GM21723 (cell line): ENCODE measurements around the gene SLC12A7.
"Not testable (repeated sequence)": the region's sequence is repeated elsewhere in the genome, so short reads cannot be mapped to it uniquely, and the experiment has no call there.

Experiments used
- ATAC-seq: cut with Tn5 transposase; IDR thresholded peaks from one replicate; pipeline ENCODE4 v1.9.1; 2021; ENCODE audit warnings: mild to moderate bottlenecking, moderate library complexity; ENCODE audit not compliant: unreplicated experiment

SLC12A7 gene

GRCh38 chr5:1083026-1083425 is 28.8 kb downstream of the SLC12A7 start:
- not testable (repeated sequence) for ATAC-seq

- ATAC-seq, result no peak
These were observed 30.3 kb downstream of the SLC12A7 start for GRCh38 chr5:1081519-1081918.

DNA sequence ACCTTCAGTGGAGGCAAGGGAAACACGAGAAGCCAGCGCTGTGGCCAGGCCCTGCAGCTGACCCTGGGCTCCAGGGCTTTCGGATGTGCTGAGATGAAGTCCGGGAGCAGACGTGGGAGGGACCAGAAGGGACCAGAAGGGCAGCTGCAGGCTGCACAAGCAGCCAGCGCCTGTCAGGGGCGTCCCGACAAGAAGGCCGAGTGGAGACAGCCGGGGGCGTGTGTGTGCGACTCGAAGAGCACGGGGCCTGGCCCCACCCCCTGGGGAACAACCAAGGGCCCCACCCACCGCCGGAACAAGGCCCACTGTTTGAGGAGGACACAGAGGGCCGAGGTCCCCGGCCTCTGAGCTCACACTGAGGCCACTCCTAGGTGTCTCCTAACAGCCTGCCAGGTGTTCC is 31.4 kb downstream of the SLC12A7 start:
- no peak for ATAC-seq

DNA sequence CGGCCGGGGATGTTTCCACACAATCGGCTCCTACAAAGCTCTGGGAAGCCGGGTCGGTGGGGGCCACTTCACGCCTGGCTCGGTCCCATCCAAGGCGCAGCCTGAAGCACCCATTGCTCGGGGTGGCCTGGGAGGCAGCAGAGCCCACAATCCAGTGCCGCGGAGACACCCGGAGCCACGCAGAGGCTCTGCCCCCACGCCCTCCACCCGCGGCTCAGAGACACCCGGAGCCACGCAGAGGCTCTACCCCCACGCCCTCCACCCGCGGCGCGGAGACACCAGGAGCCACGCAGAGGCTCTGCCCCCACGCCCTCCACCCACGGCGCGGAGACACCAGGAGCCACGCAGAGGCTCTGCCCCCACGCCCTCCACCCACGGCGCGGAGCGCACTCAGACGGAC is 31.9 kb downstream of the SLC12A7 start:
- no peak for ATAC-seq

DNA sequence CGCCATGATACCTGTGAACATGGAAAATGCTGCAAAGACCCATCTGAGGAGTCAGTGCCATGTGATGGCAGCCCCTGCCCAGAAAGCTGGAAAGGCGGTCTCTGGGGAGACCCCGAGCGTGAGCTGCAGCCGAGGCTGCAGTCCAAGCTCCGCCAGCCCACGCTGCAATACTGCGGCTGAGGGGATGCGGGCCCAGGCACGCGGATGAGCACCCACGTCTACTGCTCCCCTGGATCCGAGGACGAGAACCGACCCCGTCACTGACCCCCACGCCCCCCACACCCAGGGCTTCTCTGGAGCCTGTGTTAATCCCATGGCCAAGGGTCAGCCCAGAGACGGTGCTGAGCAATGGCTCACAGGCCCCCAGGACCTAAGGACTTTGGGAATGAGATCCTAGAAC is 32.4 kb downstream of the SLC12A7 start:
- no peak for ATAC-seq

- ATAC-seq, result no peak
These were observed 33.0 kb downstream of the SLC12A7 start for GRCh38 chr5:1078851-1079250.

GRCh38 chr5:1078206-1078605 is 33.7 kb downstream of the SLC12A7 start:
- no peak for ATAC-seq

- no peak for ATAC-seq
These were observed 34.3 kb downstream of the SLC12A7 start for GRCh38 chr5:1077491-1078020.

DNA sequence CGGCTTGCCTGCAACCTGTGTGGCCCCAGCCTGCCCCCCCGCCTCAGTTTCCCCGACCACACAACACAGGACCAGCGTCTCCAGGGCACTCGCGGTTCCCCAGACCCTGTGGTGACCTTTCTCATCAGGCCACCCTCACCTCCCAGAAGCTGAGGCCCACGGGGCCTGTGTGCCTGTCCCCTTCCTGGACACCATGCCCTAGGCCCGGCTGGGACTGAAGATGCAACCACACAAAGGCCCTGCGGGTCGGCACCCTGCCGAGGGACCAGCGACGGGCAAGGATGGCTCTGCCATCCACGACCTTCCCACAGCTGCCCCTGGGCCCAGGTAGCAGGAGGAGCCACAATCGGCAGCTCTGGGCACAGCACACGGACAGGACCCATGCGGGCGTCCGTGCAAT is 34.8 kb downstream of the SLC12A7 start:
- no peak for ATAC-seq

DNA sequence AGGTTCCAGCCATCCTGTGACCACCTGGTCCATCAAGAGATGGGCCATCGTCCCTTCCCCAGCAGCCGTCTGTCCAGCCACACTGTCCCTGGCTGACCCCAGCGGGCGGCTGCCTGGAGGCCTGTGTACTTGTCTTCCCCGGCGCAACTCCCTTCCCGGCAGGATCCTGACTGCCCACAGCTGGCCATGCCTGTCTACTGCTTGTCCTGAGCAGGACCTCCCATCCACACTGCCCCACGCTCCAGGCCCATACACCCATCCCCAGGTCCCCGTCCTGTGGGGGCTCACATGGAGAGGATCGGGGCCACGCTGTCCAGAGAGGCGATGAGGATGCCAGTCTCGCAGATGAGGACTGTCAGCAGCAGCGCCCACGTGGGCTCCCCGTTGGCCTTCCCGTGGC is 35.5 kb downstream of the SLC12A7 start:
- ATAC-seq, result no peak

DNA sequence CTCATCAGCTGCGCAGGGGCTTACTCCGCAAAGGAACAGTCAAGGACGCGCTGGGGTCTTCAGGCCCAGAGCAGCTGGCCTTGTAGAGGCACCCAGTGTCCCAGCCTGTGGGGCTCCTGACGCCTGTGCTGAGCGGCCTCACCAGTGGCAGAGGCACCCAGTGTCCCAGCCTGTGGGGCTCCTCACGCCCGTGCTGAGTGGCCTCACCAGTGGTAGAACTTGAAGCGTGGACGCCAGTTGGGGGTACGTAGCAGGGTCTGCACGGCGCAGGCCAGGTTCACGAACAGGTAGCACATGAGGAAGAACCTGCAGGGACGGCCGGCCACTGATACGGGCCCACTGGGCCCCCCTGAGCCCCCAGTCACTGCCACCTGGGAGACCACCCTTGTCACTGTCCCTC is 35.9 kb downstream of the SLC12A7 start:
- no peak for ATAC-seq

GRCh38 chr5:1075555-1075881 is 36.3 kb downstream of the SLC12A7 start:
- ATAC-seq, result no peak

GRCh38 chr5:1074816-1075554 is 36.9 kb downstream of the SLC12A7 start:
- ATAC-seq, result no peak

DNA sequence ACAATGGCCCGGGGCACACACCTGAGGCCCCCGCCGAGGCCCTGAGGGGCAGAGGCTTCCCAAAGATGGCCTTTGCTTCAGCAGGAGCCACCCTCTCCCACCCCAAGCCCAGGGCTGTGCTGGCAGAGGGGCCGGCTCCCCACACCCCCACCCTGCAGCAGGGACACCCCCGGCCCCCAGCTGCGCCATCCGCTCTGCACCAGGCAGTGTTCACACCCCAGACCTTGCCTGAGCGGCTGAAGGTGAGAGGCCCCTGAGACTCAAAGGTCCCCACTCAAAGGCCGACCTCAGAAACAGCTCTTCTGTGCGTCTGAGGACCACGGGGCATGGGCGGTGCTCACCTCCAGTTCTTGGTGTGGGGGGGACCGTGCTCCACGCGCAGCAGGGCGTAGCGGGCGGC is 37.6 kb downstream of the SLC12A7 start:
- no peak for ATAC-seq

GRCh38 chr5:1073239-1074102 is 38.4 kb downstream of the SLC12A7 start:
- no peak for ATAC-seq

DNA sequence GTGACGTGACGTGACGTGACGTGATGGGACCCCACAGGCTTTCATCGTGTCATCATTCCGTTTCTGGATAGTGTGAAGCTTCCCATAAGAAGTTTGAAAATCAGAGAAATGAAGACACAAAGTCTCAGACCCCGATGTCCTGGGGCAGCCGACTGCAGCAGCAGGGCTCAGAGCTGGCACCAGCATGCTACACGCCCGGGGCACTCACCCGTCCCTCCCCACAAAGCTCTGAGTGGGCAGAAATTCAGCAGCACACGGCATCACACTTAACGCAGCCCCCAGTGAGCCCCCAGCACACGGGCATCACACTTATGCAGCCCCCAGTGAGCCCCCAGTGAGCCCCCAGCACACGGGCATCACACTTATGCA is 42.2 kb downstream of the SLC12A7 start:
- no peak for ATAC-seq

GRCh38 chr5:1068895-1069719 is 42.8 kb downstream of the SLC12A7 start:
- ATAC-seq, result no peak

- ATAC-seq, result no peak
These were observed 43.5 kb downstream of the SLC12A7 start for GRCh38 chr5:1068204-1068894.

- no peak for ATAC-seq
These were observed 44.4 kb downstream of the SLC12A7 start for GRCh38 chr5:1067141-1068121.

DNA sequence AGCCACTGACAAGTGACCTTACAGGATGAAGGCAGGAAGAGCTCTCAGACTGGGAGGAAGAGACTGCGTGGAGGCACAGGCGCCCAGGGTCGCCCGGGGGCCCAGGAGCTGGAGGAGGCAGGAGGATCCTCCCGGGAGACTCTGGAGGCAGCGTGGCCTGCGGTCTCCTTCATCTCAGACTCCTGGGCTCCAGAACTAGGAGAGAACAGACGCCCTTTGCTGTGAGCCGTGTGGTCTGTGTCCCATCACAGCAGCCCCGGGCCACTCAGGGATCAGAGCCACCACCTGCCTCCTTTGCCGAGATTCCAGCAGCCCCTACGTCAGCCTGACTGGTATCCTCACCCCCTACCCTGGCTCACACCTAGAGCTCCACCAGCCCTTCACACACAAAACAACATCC is 45.2 kb downstream of the SLC12A7 start:
- no peak for ATAC-seq
